AG09309 (cell line): ENCODE results near the gene FRMD3.

ENCODE experiments used
- DNase-seq: peaks from one replicate; pipeline ENCODE4 v3.0.0-alpha.2; 2010; ENCODE audit warnings: low read depth
- H3K4me3 ChIP-seq: 2 replicates; pipeline ENCODE4 v1.5.1; 2011; ENCODE audit warnings: mild to moderate bottlenecking, low read depth, low read length, moderate library complexity; ENCODE audit not compliant: control insufficient read depth
- TF ChIP-seq, protein P1 (sequence below): IDR thresholded peaks from 2 replicates; pipeline ENCODE4 v1.5.1; 2011; ENCODE audit warnings: mild to moderate bottlenecking, low read depth, low read length, inconsistent platforms; ENCODE audit not compliant: insufficient read depth, control insufficient read depth; ENCODE audit errors: missing control alignments

The FRMD3 gene

DNA sequence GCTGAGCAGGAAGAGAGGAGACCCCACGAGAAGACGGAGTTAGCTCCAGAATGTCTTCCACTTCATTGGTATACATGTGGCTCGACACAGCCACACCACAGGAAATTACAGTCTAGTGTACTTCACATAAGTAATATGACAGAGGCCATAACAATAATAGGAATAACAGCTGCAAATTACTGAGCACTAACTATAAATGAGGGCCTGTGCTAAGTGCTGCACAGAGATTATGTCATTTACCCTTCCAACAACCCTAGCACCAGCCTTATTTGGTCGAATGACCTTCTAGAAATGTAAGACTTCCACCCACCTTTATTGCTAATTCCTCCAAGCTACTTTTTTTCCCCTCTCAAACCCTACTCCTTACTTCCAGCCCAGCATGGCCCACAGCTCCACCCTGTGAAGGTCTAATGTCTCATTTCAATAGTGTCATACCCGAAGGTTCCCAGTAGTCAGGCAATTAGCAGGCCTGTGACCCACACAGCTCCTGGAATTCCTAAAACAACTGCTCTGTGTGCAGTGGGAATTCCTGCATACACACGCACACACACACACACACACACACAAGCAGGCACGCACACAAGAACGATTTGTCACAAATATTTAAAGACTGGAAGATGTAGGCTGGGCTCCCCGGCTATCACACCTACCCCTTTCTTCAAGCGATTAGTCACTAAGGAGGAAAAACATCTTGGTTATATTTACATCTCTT, 134.5 kb downstream of the FRMD3 start:
- H3K4me3 ChIP-seq, result no peak overlapping the region
- TF ChIP-seq, protein P1, sequence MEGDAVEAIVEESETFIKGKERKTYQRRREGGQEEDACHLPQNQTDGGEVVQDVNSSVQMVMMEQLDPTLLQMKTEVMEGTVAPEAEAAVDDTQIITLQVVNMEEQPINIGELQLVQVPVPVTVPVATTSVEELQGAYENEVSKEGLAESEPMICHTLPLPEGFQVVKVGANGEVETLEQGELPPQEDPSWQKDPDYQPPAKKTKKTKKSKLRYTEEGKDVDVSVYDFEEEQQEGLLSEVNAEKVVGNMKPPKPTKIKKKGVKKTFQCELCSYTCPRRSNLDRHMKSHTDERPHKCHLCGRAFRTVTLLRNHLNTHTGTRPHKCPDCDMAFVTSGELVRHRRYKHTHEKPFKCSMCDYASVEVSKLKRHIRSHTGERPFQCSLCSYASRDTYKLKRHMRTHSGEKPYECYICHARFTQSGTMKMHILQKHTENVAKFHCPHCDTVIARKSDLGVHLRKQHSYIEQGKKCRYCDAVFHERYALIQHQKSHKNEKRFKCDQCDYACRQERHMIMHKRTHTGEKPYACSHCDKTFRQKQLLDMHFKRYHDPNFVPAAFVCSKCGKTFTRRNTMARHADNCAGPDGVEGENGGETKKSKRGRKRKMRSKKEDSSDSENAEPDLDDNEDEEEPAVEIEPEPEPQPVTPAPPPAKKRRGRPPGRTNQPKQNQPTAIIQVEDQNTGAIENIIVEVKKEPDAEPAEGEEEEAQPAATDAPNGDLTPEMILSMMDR, result no peak
- no peak for DNase-seq

DNA sequence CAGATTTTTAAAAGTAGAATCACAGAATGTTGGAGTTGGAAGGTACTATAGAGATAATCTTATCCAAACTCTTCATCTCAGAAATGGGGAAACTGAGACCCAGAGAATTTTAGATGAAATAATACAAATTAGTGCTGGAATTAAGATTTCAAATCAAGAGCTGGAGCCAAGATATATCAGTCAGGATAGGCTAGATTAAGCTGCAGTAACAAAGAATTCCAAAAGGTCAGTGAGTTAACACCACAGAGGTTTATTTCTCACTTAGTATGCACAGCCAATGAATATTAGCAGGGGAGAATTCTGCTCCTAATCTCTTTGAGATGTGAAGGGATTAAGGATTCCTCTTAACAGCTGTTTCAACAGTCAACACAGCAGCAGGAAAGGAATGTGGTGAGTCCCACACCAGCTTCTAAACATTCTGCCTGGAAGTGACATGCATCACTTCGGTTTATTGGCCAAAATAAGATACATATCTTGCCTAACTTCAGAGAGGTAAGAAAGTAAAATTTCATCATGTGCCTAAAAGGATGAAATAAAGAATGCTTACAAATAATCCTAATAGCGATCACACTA, 136.8 kb downstream of the FRMD3 start:
- TF ChIP-seq, protein P1, result no peak
- no peak for DNase-seq
- H3K4me3 ChIP-seq, result no peak overlapping the region

GRCh38 chr9:83396813-83397212, 141.4 kb downstream of the FRMD3 start:
- H3K4me3 ChIP-seq, result no peak overlapping the region
- TF ChIP-seq, protein P1, result no peak
- no peak for DNase-seq

- H3K4me3 ChIP-seq, result no peak overlapping the region
- no peak for DNase-seq
- TF ChIP-seq, protein P1, result no peak
Measured at GRCh38 chr9:83396342-83396741, 141.9 kb downstream of the FRMD3 start.

- no peak for DNase-seq
- TF ChIP-seq, protein P1, result no peak
Measured at GRCh38 chr9:83392228-83392627, 146.0 kb downstream of the FRMD3 start.

GRCh38 chr9:83388346-83388745, 149.9 kb downstream of the FRMD3 start:
- H3K4me3 ChIP-seq, result no peak overlapping the region
- DNase-seq, result no peak
- TF ChIP-seq, protein P1, result no peak

More at GRCh38 chr9:83392228-83392627, 146.0 kb downstream of the FRMD3 start:
- H3K4me3 ChIP-seq, result no peak overlapping the region
